Measurements from ENCODE around the gene PRSS21. TPM values are rescaled to one million over a fixed set of nuclear protein-coding genes. Genes with fewer than 3 reads are reported as not detected.

The PRSS21 gene
- polyA plus RNA-seq, 3 donors, result 2.1 to 9.0 (median 3.1) TPM

GRCh38 chr16:2820836-2821486 lies 3.9 kb downstream of the PRSS21 start:
- H3K27ac Mint-ChIP-seq, result peak overlapping the region in 1 of 7 donors; percentile 64
- Histone ChIP-seq H3K27ac (ENCODE audit: low read depth in 1 of 2, low read length in 2 of 2) (no peak overlapping the region), H3K9ac (ENCODE audit: insufficient read depth, low read length, poor library complexity, severe bottlenecking) (no peak overlapping the region), H3K4me1 (ENCODE audit: control insufficient read depth in 1 of 2, insufficient read depth in 2 of 2, low read length in 2 of 2) (peaks cover 0 to 6% of the 10 kb centered on the region in 2 donors), H3K36me3 (replicated peaks in 1 of 2; ENCODE audit: control insufficient read depth in 1 of 2, insufficient read depth in 2 of 2, low read length in 2 of 2) (no peaks in the 10 kb centered on the region), H3K4me3 (replicated peaks in 1 of 3; ENCODE audit: low read depth in 2 of 3, low read length in 3 of 3) (no peak overlapping the region), H3K4me2 (replicated peaks; ENCODE audit: extremely low read depth, low read length, poor library complexity, severe bottlenecking) (no peak overlapping the region), H3K27me3 (ENCODE audit: control insufficient read depth in 2 of 2, insufficient read depth in 2 of 2, low read length in 2 of 2) (no peaks in the 10 kb centered on the region), H4K20me1 (ENCODE audit: insufficient read depth, low read length) (no peaks in the 10 kb centered on the region), H3K9me3 (replicated peaks in 1 of 2; ENCODE audit: control insufficient read depth in 1 of 2, insufficient read depth in 1 of 2, low read length in 2 of 2) (no peaks in the 10 kb centered on the region), H3K79me2 (ENCODE audit: insufficient read depth, low read length) (no peaks in the 10 kb centered on the region), H2AFZ (ENCODE audit: insufficient read depth, low read depth, low read length, poor library complexity, severe bottlenecking) (no peak overlapping the region)
- no peaks in the 10 kb centered on the region for H3K36me3 Mint-ChIP-seq
- no peak for DNase-seq
- 85% methylated on average over 7 of the region's 14 CpGs for WGBS (ENCODE audit: insufficient coverage)
- peaks cover 4 to 6% (median 6%) of the 10 kb centered on the region in 3 donors for H3K27me3 Mint-ChIP-seq (ENCODE audit: low read depth in 3 of 3)
- intact Hi-C loops (cut with micrococcal nuclease), result loop anchor here (5.0 kb wide), 2 partner anchors 34 to 39 kb away; partner anchors contain the start of gene PRSS33 (in 1 of the 2)
- TF ChIP-seq CTCF (IDR thresholded peaks at IDR 0.05), result no peak
- H3K9me3 Mint-ChIP-seq, result no peaks in the 10 kb centered on the region
- peaks cover 8% of the 10 kb centered on the region for H3K4me1 Mint-ChIP-seq
- no peak overlapping the region for H3K4me3 Mint-ChIP-seq

- H3K9me3 ChIP-seq (replicated peaks in 1 of 2; ENCODE audit: control insufficient read depth in 1 of 2, insufficient read depth in 1 of 2, low read length in 2 of 2), result no peaks in the 10 kb centered on the region
- Mint-ChIP-seq H3K36me3 (no peaks in the 10 kb centered on the region), H3K4me1 (peaks cover 6% of the 10 kb centered on the region), H3K4me3 (no peak overlapping the region), H3K27me3 (ENCODE audit: low read depth in 3 of 3) (peaks cover 3 to 6% (median 6%) of the 10 kb centered on the region in 3 donors), H3K27ac (peak overlapping the region in 1 of 7 donors; percentile 64), H3K9me3 (no peaks in the 10 kb centered on the region)
- no peaks in the 10 kb centered on the region for H3K27me3 ChIP-seq (ENCODE audit: control insufficient read depth in 2 of 2, insufficient read depth in 2 of 2, low read length in 2 of 2)
- intact Hi-C loops (cut with micrococcal nuclease), result loop anchor here (5.0 kb wide), 2 partner anchors 34 to 39 kb away; partner anchors contain the start of gene PRSS33 (in 1 of the 2)
- no peaks in the 10 kb centered on the region for H3K79me2 ChIP-seq (ENCODE audit: insufficient read depth, low read length)
- DNase-seq, result no peak
- H3K4me1 ChIP-seq (ENCODE audit: control insufficient read depth in 1 of 2, insufficient read depth in 2 of 2, low read length in 2 of 2), result peaks cover 0 to 3% of the 10 kb centered on the region in 2 donors
- 83% methylated on average over 3 of the region's 9 CpGs for WGBS (ENCODE audit: insufficient coverage)
- H4K20me1 ChIP-seq (ENCODE audit: insufficient read depth, low read length), result no peaks in the 10 kb centered on the region
- H3K27ac ChIP-seq (ENCODE audit: low read depth in 1 of 2, low read length in 2 of 2), result no peak overlapping the region
- TF ChIP-seq CTCF (IDR thresholded peaks at IDR 0.05), result no peak
- no peak overlapping the region for H3K9ac ChIP-seq (ENCODE audit: insufficient read depth, low read length, poor library complexity, severe bottlenecking)
- H3K36me3 ChIP-seq (replicated peaks in 1 of 2; ENCODE audit: control insufficient read depth in 1 of 2, insufficient read depth in 2 of 2, low read length in 2 of 2), result no peaks in the 10 kb centered on the region
- H3K4me3 ChIP-seq (replicated peaks in 1 of 3; ENCODE audit: low read depth in 2 of 3, low read length in 3 of 3), result no peak overlapping the region
- H3K4me2 ChIP-seq (replicated peaks; ENCODE audit: extremely low read depth, low read length, poor library complexity, severe bottlenecking), result no peak overlapping the region
- H2AFZ ChIP-seq (ENCODE audit: insufficient read depth, low read depth, low read length, poor library complexity, severe bottlenecking), result no peak overlapping the region
Measured at GRCh38 chr16:2821487-2822157, 4.6 kb downstream of the PRSS21 start.
